ENCODE data around the gene PDE5A. TPM values are rescaled to one million over a fixed set of nuclear protein-coding genes. Genes with fewer than 3 reads are reported as not detected.

PDE5A gene
- total and polyA plus RNA-seq, 3 experiments from 2014 or later, result 0.20 to 1.3 (median 0.44) TPM

DNA sequence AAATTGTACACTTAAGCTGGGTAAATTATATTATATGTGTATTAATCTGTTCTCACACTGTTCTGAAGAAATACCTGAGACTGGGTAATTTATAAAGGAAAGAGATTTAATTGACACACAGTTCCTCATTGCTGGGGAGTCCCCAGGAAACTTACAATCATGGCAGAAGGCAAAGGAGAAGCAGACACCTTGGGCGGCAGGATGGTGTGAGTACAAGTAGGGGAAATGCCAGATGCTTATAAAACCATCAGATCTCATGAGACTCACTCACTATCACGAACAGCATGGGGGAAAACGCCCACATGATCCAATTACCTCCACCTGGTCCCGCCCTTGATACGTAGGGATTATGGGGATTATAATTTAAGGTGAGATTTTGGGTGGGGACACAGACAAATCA, 34.9 kb downstream of the PDE5A start:
- Mint-ChIP-seq H3K36me3 (peaks cover 0 to 7% (median 3%) of the 10 kb centered on the region in 3 donors), H3K4me1 (no peaks in the 10 kb centered on the region), H3K27me3 (peaks cover 1 to 4% of the 10 kb centered on the region in 2 donors), H3K9me3 (peaks cover 0 to 5% (median 5%) of the 10 kb centered on the region in 5 donors), H3K4me3 (no peak overlapping the region), H3K27ac (no peak overlapping the region)
- Histone ChIP-seq H3K9me3 (ENCODE audit: low read length) (no peaks in the 10 kb centered on the region), H3K27ac (ENCODE audit: low read depth, low read length) (no peak overlapping the region), H3K4me1 (ENCODE audit: insufficient read depth, low read length) (no peaks in the 10 kb centered on the region), H3K36me3 (ENCODE audit: insufficient read depth, low read length) (no peaks in the 10 kb centered on the region), H3K27me3 (ENCODE audit: insufficient read depth, low read length, poor library complexity, severe bottlenecking) (no peaks in the 10 kb centered on the region), H3K4me3 (ENCODE audit: low read length) (no peak overlapping the region)
- ChIA-PET CTCF (no interaction called here), POLR2A (no interaction called here)
- no peak for DNase-seq

DNA sequence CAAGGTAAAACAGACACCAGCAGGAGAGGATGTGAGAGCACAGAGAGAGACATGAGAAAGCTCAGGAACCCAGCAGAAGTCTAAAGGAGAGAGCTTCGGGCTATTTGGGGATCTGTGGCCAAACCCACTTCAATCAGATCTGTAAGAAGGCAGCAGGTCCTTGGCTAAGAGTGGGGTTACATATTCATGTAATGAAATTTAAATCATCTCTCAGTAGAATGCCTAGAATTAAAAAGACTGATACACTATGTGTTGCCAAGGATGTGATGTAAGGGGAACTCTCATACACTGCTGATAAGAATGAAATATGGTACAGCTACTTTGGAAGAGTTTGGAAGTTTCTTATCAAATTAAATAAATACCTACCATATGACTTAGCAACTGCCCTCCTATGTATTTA, 35.8 kb downstream of the PDE5A start:
- peaks cover 0 to 4% of the 10 kb centered on the region in 2 donors for H3K27me3 Mint-ChIP-seq
- no peaks in the 10 kb centered on the region for H3K9me3 Mint-ChIP-seq
- Histone ChIP-seq H3K4me1 (ENCODE audit: insufficient read depth, low read length) (no peaks in the 10 kb centered on the region), H3K27me3 (ENCODE audit: insufficient read depth, low read length, poor library complexity, severe bottlenecking) (no peaks in the 10 kb centered on the region), H3K27ac (ENCODE audit: low read depth, low read length) (no peak overlapping the region), H3K9me3 (ENCODE audit: low read length) (no peaks in the 10 kb centered on the region), H3K4me3 (ENCODE audit: low read length) (no peak overlapping the region), H3K36me3 (ENCODE audit: insufficient read depth, low read length) (no peaks in the 10 kb centered on the region)
- DNase-seq, result no peak
- ChIA-PET POLR2A (no interaction called here), CTCF (no interaction called here)
- no peak overlapping the region for H3K27ac Mint-ChIP-seq
- H3K36me3 Mint-ChIP-seq, result no peaks in the 10 kb centered on the region
- H3K4me3 Mint-ChIP-seq, result no peak overlapping the region
- no peaks in the 10 kb centered on the region for H3K4me1 Mint-ChIP-seq

GRCh38 chr4:119589165-119589564, 39.4 kb downstream of the PDE5A start:
- no peaks in the 10 kb centered on the region for H3K9me3 ChIP-seq (ENCODE audit: low read length)
- POLR2A ChIA-PET, result no interaction called here
- no peaks in the 10 kb centered on the region for H3K9me3 Mint-ChIP-seq
- H3K36me3 Mint-ChIP-seq, result no peaks in the 10 kb centered on the region
- no peaks in the 10 kb centered on the region for H3K36me3 ChIP-seq (ENCODE audit: insufficient read depth, low read length)
- no peak overlapping the region for H3K4me3 ChIP-seq (ENCODE audit: low read length)
- no peak overlapping the region for H3K4me3 Mint-ChIP-seq
- CTCF ChIA-PET, result no interaction called here
- no peaks in the 10 kb centered on the region for H3K4me1 ChIP-seq (ENCODE audit: insufficient read depth, low read length)
- peaks cover 0 to 4% of the 10 kb centered on the region in 2 donors for H3K27me3 Mint-ChIP-seq
- H3K27me3 ChIP-seq (ENCODE audit: insufficient read depth, low read length, poor library complexity, severe bottlenecking), result no peaks in the 10 kb centered on the region
- no peak overlapping the region for H3K27ac ChIP-seq (ENCODE audit: low read depth, low read length)
- no peaks in the 10 kb centered on the region for H3K4me1 Mint-ChIP-seq
- H3K27ac Mint-ChIP-seq, result no peak overlapping the region
- DNase-seq, result no peak

- Mint-ChIP-seq H3K27ac (no peak overlapping the region), H3K27me3 (peaks cover 3 to 4% of the 10 kb centered on the region in 2 donors), H3K4me1 (no peaks in the 10 kb centered on the region), H3K36me3 (no peaks in the 10 kb centered on the region), H3K9me3 (no peaks in the 10 kb centered on the region), H3K4me3 (no peak overlapping the region)
- DNase-seq, result no peak
- H3K27me3 ChIP-seq (ENCODE audit: insufficient read depth, low read length, poor library complexity, severe bottlenecking), result no peaks in the 10 kb centered on the region
- no peak overlapping the region for H3K4me3 ChIP-seq (ENCODE audit: low read length)
- no peak overlapping the region for H3K27ac ChIP-seq (ENCODE audit: low read depth, low read length)
- H3K9me3 ChIP-seq (ENCODE audit: low read length), result no peaks in the 10 kb centered on the region
- H3K36me3 ChIP-seq (ENCODE audit: insufficient read depth, low read length), result no peaks in the 10 kb centered on the region
- ChIA-PET POLR2A (no interaction called here), CTCF (interaction anchor here (1.7 kb wide), 1 partner anchor 40 kb away, joined by 5 read pairs; the partner anchor contains the start of gene PDE5A)
- no peaks in the 10 kb centered on the region for H3K4me1 ChIP-seq (ENCODE audit: insufficient read depth, low read length)
Observed at GRCh38 chr4:119587796-119588195, 40.8 kb downstream of the PDE5A start.

GRCh38 chr4:119585771-119586170, 42.8 kb downstream of the PDE5A start:
- CTCF ChIA-PET, result no interaction called here

DNA sequence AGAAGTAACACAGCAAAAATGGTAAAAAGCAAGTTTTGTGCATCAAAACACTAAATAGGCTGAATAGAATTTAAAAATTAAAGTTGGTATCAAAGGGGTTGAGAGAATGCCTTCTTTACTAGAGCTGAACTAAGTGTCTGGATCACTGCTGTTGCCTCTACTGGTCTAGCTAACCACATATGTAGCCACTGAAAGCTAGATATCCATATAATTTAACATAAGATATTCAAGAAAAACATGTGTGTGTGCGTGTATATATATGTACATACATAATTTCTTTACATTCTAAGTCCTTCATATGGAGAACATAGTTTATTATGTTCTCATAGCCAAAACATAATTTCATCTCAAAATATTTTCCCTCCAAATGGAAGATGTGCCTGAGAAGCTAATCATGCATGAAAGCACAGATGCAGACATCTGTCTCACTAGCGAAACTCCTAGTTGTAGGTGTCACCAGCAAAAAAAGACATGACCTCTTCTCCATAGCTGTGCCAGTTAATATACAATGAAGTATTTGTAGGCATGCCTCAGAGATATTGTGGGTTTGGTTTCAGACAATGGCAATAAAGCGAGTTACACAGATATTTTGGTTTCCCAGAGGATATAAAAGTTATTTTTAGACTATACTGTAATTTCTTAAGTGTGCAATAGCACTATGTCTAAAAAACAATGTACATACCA, 47.3 kb downstream of the PDE5A start:
- Mint-ChIP-seq H3K4me1 (no peaks in the 10 kb centered on the region), H3K27ac (no peak overlapping the region), H3K27me3 (peaks cover 7 to 8% of the 10 kb centered on the region in 2 donors), H3K4me3 (no peak overlapping the region), H3K9me3 (peaks cover 0 to 12% (median 7%) of the 10 kb centered on the region in 5 donors), H3K36me3 (peaks cover 0 to 3% (median 2%) of the 10 kb centered on the region in 3 donors)
- no peak for DNase-seq
- Histone ChIP-seq H3K4me1 (ENCODE audit: insufficient read depth, low read length) (no peaks in the 10 kb centered on the region), H3K9me3 (ENCODE audit: low read length) (no peaks in the 10 kb centered on the region), H3K36me3 (ENCODE audit: insufficient read depth, low read length) (no peaks in the 10 kb centered on the region), H3K4me3 (ENCODE audit: low read length) (no peak overlapping the region), H3K27ac (ENCODE audit: low read depth, low read length) (no peak overlapping the region), H3K27me3 (ENCODE audit: insufficient read depth, low read length, poor library complexity, severe bottlenecking) (no peaks in the 10 kb centered on the region)
- CTCF ChIA-PET, result no interaction called here
- POLR2A ChIA-PET, result no interaction called here

More at GRCh38 chr4:119585771-119586170, 42.8 kb downstream of the PDE5A start:
- Mint-ChIP-seq H3K4me1 (no peaks in the 10 kb centered on the region), H3K36me3 (peaks cover 0 to 2% (median 0%) of the 10 kb centered on the region in 3 donors), H3K4me3 (no peak overlapping the region), H3K27me3 (peaks cover 3 to 8% of the 10 kb centered on the region in 2 donors), H3K9me3 (no peaks in the 10 kb centered on the region), H3K27ac (no peak overlapping the region)
- no peak overlapping the region for H3K4me3 ChIP-seq (ENCODE audit: low read length)
- no peak for DNase-seq
- H3K27me3 ChIP-seq (ENCODE audit: insufficient read depth, low read length, poor library complexity, severe bottlenecking), result no peaks in the 10 kb centered on the region
- no peak overlapping the region for H3K27ac ChIP-seq (ENCODE audit: low read depth, low read length)
- no peaks in the 10 kb centered on the region for H3K4me1 ChIP-seq (ENCODE audit: insufficient read depth, low read length)
- POLR2A ChIA-PET, result no interaction called here
- H3K9me3 ChIP-seq (ENCODE audit: low read length), result no peaks in the 10 kb centered on the region
- no peaks in the 10 kb centered on the region for H3K36me3 ChIP-seq (ENCODE audit: insufficient read depth, low read length)

DNA sequence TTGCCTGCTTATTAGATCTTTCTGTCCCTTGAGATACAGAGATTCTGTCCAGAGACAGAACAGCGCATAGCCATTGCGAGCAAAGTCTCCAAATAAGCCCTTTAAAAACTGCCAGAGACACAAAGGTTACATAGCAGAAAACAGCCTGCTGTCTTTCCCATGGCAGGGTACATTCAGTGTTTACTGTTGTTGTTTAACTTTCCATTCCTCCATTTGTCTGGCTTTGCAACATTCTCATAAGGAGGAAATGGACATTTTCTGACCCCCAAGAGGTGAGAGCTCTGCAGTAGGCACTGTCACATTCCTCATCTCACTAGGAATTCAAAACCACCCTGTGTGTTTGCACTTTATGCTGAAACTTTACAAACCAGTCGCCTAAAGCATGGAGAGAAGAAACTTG, 48.3 kb downstream of the PDE5A start:
- H3K9me3 Mint-ChIP-seq, result peaks cover 0 to 19% (median 7%) of the 10 kb centered on the region in 5 donors
- H3K4me3 Mint-ChIP-seq, result no peak overlapping the region
- Histone ChIP-seq H3K4me1 (ENCODE audit: insufficient read depth, low read length) (no peaks in the 10 kb centered on the region), H3K36me3 (ENCODE audit: insufficient read depth, low read length) (no peaks in the 10 kb centered on the region), H3K27me3 (ENCODE audit: insufficient read depth, low read length, poor library complexity, severe bottlenecking) (no peaks in the 10 kb centered on the region), H3K4me3 (ENCODE audit: low read length) (no peak overlapping the region), H3K9me3 (ENCODE audit: low read length) (no peaks in the 10 kb centered on the region), H3K27ac (ENCODE audit: low read depth, low read length) (no peak overlapping the region)
- POLR2A ChIA-PET, result no interaction called here
- H3K4me1 Mint-ChIP-seq, result no peaks in the 10 kb centered on the region
- H3K36me3 Mint-ChIP-seq, result peaks cover 0 to 3% (median 2%) of the 10 kb centered on the region in 3 donors
- CTCF ChIA-PET, result interaction anchor here (0.6 kb wide), 1 partner anchor 536 kb away, joined by 4 read pairs; no protein-coding TSS in a partner anchor
- H3K27ac Mint-ChIP-seq, result no peak overlapping the region
- no peak for DNase-seq
- H3K27me3 Mint-ChIP-seq, result peaks cover 8 to 11% of the 10 kb centered on the region in 2 donors

GRCh38 chr4:119579823-119580222, 48.8 kb downstream of the PDE5A start:
- POLR2A ChIA-PET, result no interaction called here

More at GRCh38 chr4:119579823-119580222, 48.8 kb downstream of the PDE5A start:
- DNase-seq, result no peak
- CTCF ChIA-PET, result no interaction called here
- Mint-ChIP-seq H3K4me1 (no peaks in the 10 kb centered on the region), H3K9me3 (peaks cover 0 to 23% (median 11%) of the 10 kb centered on the region in 5 donors), H3K36me3 (peaks cover 0 to 3% (median 3%) of the 10 kb centered on the region in 3 donors), H3K27me3 (peaks cover 8 to 15% of the 10 kb centered on the region in 2 donors), H3K4me3 (no peak overlapping the region), H3K27ac (no peak overlapping the region)
- Histone ChIP-seq H3K4me3 (ENCODE audit: low read length) (no peak overlapping the region), H3K27me3 (ENCODE audit: insufficient read depth, low read length, poor library complexity, severe bottlenecking) (no peaks in the 10 kb centered on the region), H3K27ac (ENCODE audit: low read depth, low read length) (no peak overlapping the region), H3K9me3 (ENCODE audit: low read length) (no peaks in the 10 kb centered on the region), H3K4me1 (ENCODE audit: insufficient read depth, low read length) (no peaks in the 10 kb centered on the region), H3K36me3 (ENCODE audit: insufficient read depth, low read length) (no peaks in the 10 kb centered on the region)

All from CD8-positive, alpha-beta memory T cell (primary cell).